ENCODE results near the gene MLKL.
"Not testable (repeated sequence)": the region's sequence is repeated elsewhere in the genome, so short reads cannot be mapped to it uniquely, and the experiment has no call there.

Gene MLKL

GRCh38 chr16:74731853-74732477 lies 31.3 kb upstream of the MLKL start:
- DNase-seq = no peak

DNA sequence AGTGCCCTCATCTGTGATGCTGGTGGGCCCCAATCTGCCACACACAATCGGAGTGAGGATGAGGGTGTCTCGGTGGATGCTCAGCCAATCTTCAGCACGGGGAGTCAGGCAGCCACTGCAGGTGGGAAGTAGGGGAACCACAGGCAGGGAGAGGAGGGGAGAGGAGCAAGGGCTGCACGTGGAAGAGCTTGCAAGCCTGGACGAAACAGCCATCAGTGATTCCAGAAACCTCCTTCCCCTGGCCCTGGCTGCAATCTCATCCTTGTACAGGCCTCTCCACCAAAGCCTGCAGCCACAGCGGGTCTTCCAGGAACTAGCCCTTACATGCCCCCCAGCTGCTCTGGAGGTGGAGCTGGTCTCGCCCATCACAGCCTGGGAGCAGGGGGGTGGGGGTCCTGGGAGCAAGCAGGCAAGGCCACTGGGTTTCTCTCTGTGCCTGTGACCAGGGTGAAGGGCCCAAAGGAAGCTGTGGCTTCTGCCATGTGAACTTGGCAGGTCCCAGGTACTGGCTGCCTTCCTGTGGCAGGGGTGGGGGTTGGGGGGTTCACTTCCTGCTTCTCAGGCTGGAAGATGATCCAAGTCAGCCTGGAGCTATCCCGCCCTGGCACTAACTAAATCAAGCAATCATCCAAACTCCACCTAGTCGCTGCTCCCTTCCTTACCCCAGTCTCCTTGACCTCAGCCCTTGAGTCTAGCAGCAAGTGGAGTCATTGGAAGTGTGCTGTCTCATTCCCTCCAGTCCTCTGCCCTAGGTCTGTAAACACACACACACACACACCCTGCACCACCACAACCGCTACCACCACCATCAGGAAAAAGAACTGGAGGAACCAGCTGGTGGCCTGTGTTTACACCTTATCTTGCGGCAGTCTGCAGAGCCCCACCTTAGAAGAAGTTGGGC lies 29.4 kb upstream of the MLKL start:
- DNase-seq = no peak

DNA sequence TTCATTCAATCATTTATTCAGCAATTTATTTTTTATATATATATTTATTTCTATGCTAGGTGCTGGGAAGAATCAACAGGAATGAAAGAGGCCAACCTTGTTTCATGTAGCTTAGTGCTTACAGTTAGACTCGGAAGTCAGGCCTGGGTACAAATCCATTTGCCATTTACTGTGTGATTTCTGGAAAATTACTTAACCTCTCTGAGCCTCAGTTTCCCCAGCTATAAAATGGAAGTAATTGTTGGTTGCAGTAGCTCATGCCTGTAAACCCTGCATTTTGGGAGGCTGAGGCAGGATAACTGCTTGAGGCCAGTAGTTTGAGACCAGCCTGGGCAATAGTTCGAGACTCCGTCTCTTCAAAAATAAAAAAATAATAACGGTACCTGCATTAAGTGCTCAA lies 27.2 kb upstream of the MLKL start:
- no peak for DNase-seq

DNA sequence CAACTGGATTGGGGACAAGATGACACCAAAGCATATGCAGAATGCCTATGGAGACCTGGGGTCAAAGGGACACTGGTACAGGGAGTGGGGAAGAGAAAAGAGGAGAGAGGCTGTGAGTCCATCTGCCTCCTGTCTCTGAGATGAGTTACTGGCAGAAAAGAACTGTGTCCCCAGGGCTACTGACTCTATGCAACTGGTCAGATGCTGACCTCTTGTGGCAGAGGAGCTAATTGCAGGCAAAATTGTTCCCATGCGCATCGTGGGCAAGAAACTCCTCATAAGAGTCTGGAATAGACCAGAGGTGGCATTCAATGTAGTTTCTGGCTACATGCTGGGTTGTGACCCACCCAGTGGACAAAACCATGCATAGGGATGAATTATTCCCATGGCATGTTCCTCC lies 26.1 kb upstream of the MLKL start:
- DNase-seq = no peak

- DNase-seq = no peak
Observed at GRCh38 chr16:74725651-74726455, 25.2 kb upstream of the MLKL start.

- DNase-seq = no peak
Observed at GRCh38 chr16:74724820-74725549, 24.3 kb upstream of the MLKL start.

DNA sequence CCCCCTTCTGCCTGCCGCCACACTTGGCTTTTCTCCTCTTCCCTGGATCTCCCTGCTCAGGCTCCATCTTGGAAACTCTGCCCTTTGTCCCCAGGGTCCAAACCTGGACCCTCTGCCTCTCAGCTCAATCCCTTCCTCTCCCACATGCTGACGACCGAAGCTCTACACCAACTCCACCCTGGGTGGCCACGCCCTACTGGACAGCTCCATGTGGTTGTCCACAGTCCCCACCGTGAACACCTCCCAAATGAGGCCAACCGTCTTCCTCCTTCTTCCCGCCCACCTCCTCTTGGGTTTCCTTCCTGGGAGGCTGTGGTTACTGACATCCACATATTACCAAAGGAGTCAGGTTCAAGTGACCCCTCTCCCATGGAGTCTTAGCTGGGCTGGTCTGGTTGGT lies 22.6 kb upstream of the MLKL start:
- no peak for DNase-seq

GRCh38 chr16:74722156-74722555 lies 21.5 kb upstream of the MLKL start:
- not testable (repeated sequence) for DNase-seq

GRCh38 chr16:74721716-74722115 lies 21.1 kb upstream of the MLKL start:
- no peak for DNase-seq

DNA sequence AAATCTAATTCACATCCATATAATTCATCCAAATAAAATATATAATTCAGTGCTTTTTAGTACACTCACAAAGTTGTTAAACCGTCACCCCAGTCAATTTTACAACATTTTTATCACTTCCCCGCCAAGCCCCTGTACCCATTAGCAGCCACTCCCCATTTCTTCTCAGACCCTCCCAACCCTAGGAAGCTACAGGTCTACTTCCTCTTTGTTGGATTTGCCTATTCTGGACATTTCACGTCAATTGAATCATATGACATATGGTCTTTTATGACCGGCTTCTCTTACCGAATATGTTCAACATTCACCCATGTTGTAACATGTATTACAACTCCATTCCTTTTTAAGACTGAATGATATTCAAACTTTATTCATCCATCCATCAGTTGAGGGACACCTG lies 19.9 kb upstream of the MLKL start:
- DNase-seq = no peak

DNA sequence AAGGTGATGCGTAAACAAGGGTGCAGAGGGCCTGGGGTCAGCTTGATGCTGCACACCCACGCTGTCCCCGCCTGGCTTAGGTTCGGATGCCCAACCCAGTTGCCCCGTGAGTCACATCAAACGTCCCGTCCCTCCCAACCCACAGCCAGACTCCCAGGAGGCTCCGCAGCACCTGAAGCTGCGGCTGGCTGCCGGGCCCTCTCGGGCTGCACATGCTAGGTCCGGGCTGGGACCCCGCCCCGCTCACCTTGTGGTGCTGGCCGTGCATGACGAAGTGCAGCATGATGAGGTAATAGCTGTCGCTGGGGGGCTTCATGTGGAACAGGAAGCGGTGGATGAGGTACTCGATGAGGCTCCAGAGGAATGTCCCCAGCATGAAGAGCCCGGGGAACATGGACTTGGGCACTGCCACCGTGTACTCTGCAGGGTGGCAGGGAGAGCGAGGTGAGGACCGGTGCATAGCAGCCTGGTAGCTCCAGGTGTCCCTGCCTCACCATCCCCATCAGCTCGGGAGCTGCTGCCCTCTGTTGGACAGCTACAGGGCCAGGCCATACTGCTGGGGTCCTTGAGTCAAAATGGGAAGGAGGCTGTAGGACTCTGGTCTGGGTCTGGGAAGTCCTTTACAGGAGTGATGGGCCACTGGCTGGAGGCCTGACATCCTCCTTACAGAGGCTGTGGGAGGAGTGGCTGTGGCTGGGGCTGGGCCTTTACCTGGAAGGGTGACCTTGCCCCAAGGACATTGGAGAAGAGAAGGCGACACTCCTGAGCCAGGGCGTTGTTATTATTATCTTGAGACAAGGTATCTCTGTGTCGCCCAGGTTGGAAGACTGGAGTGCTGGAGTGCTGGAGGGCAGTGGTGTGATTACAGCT lies 18.3 kb upstream of the MLKL start:
- DNase-seq = no peak

DNA sequence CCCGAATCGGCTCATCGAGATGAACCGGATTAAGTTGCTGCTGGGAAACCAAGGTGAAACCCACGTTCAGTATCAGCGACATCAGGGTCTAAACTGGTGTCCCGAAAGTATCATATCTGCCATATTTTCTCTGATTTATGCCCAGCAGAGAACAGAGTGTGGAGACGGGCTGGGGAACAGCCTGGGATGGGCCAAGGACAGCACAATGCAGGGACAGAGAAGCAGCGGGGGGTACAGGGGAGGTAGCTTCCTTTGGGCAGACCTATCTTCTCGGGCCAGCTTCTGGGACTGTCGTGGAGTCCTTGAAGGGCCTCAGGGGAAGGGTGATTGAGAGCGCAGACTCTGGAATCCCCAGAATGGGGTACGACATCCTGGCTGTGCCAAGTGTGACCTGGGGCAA lies 17.5 kb upstream of the MLKL start:
- no peak for DNase-seq

DNA sequence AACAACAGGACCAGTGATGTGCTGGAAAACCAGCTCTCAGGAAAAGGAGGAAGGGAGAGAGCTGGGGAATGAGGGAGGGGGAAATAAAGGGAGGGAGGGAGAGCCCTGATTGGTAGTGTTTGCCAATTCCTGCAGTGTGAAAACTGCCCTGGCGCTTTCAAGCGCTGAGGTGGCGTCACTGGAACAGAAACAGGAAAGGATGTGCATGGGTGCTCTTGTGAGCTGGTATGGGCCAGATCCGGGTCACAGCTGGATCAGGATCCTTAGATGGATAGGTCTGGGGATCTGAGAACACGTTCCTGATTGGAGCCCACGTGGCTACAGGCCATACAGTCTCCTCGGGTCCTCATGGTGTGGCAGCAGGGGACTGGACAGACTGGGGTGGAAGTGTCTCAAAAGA lies 16.7 kb upstream of the MLKL start:
- DNase-seq = no peak

- no peak for DNase-seq
Observed at GRCh38 chr16:74716355-74716754, 15.7 kb upstream of the MLKL start.

GRCh38 chr16:74713876-74714275 lies 13.2 kb upstream of the MLKL start:
- no peak for DNase-seq

GRCh38 chr16:74713325-74713724 lies 12.7 kb upstream of the MLKL start:
- no peak for DNase-seq

DNA sequence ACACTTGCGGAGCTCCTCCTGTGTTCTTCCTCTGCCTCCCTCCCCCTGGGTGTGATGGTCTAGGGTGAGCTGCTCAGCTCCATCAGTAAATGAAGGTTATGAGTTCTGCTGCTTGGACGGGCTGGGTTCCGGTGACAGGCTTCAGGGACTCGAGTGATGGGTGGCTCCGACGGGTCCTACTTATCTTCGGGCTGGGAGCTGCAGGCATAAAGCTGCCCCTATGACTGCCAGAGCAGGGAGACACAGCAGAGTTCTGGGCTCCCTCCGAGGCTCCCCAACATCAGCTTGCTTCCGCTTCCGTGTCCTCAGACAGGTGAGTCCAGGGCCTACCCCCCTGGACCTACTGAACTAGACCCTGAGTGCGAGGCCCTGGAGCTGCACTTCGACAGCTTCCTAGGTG lies 11.3 kb upstream of the MLKL start:
- no peak for DNase-seq

- DNase-seq = no peak
Observed at GRCh38 chr16:74710401-74710800, 9.7 kb upstream of the MLKL start.

DNA sequence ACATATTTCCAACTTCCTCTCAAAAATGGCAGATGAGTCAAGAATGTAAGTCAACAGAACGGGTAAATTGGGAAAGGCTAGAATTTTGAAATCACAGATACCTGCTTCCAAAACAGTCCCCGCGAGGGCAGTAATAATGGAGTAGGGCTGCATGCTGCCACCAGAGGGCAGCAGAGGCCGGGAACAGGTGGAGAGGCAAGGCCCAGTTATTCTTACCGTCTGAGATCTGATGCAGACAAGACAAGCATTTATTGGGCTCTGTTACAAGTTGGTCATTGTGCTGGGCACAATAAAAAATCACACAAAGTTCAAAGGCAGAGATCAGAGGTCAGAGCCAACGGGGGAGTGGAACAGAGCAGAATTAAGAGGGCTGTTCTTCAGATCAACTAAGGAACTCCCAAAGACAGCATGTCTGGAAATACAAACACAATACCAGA lies 8.8 kb upstream of the MLKL start:
- no peak for DNase-seq

- no peak for DNase-seq
Observed at GRCh38 chr16:74700116-74700437, 585 bp downstream of the MLKL start.

- no peak for DNase-seq
Observed at GRCh38 chr16:74699666-74700065, 996 bp downstream of the MLKL start.

- DNase-seq = no peak
Observed at GRCh38 chr16:74698222-74698621, 2.4 kb downstream of the MLKL start.
